C1 segment of cervical spinal cord (tissue), 14 donors: ENCODE data around the gene RRP1B.
A peak's percentile ranks its signal among the peaks of the same experiment; 100 is the strongest.

Experiments used
- DNase-seq, 14 donors: peaks; one replicate each; lab custom pipeline; 2025; lab: John Stamatoyannopoulos, UW

Gene RRP1B

GRCh38 chr21:43723648-43724047, 64.3 kb downstream of the RRP1B start:
- no peak for DNase-seq

- peak in 5 of 14 donors; percentile 25 to 66 (median 62) for DNase-seq
Measured at GRCh38 chr21:43726686-43727518, 67.5 kb downstream of the RRP1B start.

- peak in 8 of 14 donors; percentile 32 to 66 (median 51) for DNase-seq
Measured at GRCh38 chr21:43727519-43728153, 68.3 kb downstream of the RRP1B start.

GRCh38 chr21:43728154-43728466, 68.8 kb downstream of the RRP1B start:
- peak in 1 of 14 donors; percentile 35 for DNase-seq

GRCh38 chr21:43728467-43729390, 69.4 kb downstream of the RRP1B start:
- peak; percentile 49 to 95 (median 80) for DNase-seq

GRCh38 chr21:43731476-43731875, 72.1 kb downstream of the RRP1B start:
- peak in 2 of 14 donors; percentile 45 to 52 for DNase-seq

- peak in 6 of 14 donors; percentile 42 to 73 (median 59) for DNase-seq
Measured at GRCh38 chr21:43731891-43732711, 72.7 kb downstream of the RRP1B start.

GRCh38 chr21:43733060-43733459, 73.7 kb downstream of the RRP1B start:
- no peak for DNase-seq

GRCh38 chr21:43733529-43734071, 74.2 kb downstream of the RRP1B start:
- peak in 1 of 14 donors; percentile 70 for DNase-seq

GRCh38 chr21:43734131-43734927, 75.0 kb downstream of the RRP1B start:
- DNase-seq, result no peak

- peak in 4 of 14 donors; percentile 23 to 70 (median 40) for DNase-seq
Measured at GRCh38 chr21:43734928-43735229, 75.5 kb downstream of the RRP1B start.

GRCh38 chr21:43735236-43736091, 76.1 kb downstream of the RRP1B start:
- DNase-seq, result no peak

GRCh38 chr21:43736224-43736883, 77.0 kb downstream of the RRP1B start:
- no peak for DNase-seq

- DNase-seq, result no peak
Measured at GRCh38 chr21:43737158-43737950, 78.0 kb downstream of the RRP1B start.

- peak in 1 of 14 donors; percentile 74 for DNase-seq
Measured at GRCh38 chr21:43739621-43740435, 80.5 kb downstream of the RRP1B start.

GRCh38 chr21:43740497-43741156, 81.3 kb downstream of the RRP1B start:
- peak in 9 of 14 donors; percentile 10 to 88 (median 59) for DNase-seq
